Tibial artery (tissue), 4 donors: ENCODE results near the gene CD33.

Source experiments
- DNase-seq, 2 donors: peaks; one replicate each; pipeline ENCODE4 v3.0.0-alpha.2; 2019
- H3K27ac ChIP-seq, 2 donors: fragments of 200-600 bp; sonication (generic) in 1 of 2; 1 replicate in 1 of 2; 2 replicates in 1 of 2; pipeline ENCODE4 v1.5.1; 2018 to 2019; ENCODE audit warnings: mild to moderate bottlenecking in 1 of 2
- H3K27me3 ChIP-seq, 2 donors: fragments of 200-600 bp; sonication (generic) in 1 of 2; one replicate each; pipeline versions ENCODE4 v1.5.1 to v1.6.0; 2016 to 2019
- H3K36me3 ChIP-seq, 3 donors: fragments of 200-600 bp; sonication (generic) in 2 of 3; one replicate each; pipeline ENCODE4 v1.5.1; 2016 to 2019; ENCODE audit warnings: mild to moderate bottlenecking in 2 of 3
- H3K4me1 ChIP-seq, 4 donors: fragments of 200-600 bp; sonication (generic) in 2 of 4; 1 replicate in 3 of 4; 2 replicates in 1 of 4; pipeline ENCODE4 v1.5.1; 2016 to 2019
- H3K4me3 ChIP-seq, 2 donors: fragments of 200-600 bp; sonication (generic) in 1 of 2; 1 replicate in 1 of 2; 2 replicates in 1 of 2; pipeline ENCODE4 v1.5.1; 2018 to 2019; ENCODE audit warnings: mild to moderate bottlenecking in 2 of 2
- H3K9me3 ChIP-seq, 3 donors: fragments of 200-600 bp; sonication (generic) in 1 of 3; one replicate each; pipeline ENCODE4 v1.5.1; 2016 to 2019
- CTCF ChIP-seq, 2 experiments: fragments of 200-600 bp in 1 of 2; fragments of 450-650 bp in 1 of 2; IDR thresholded peaks; one replicate each; pipeline ENCODE4 v1.5.1; 2017 to 2019; ENCODE audit warnings: antibody characterized with exemption in 2 of 2, mild to moderate bottlenecking in 1 of 2, moderate library complexity in 1 of 2
- intact Hi-C: fragments of 100-400 bp; cut with DNase I; formaldehyde crosslinking; loops from one replicate; pipeline ENCODE4 v1.15.0; 2023; ENCODE audit warnings: low total_unique reads

CD33 gene

GRCh38 chr19:51242881-51243630 is 18.2 kb downstream of the CD33 start:
- Histone ChIP-seq H3K4me1 (no peaks in the 10 kb centered on the region), H3K9me3 (no peaks in the 10 kb centered on the region), H3K27ac (no peak overlapping the region), H3K4me3 (no peak overlapping the region), H3K36me3 (no peaks in the 10 kb centered on the region), H3K27me3 (no peaks in the 10 kb centered on the region)
- DNase-seq, result no peak
- no peak for TF ChIP-seq CTCF (IDR thresholded peaks at IDR 0.05)
- intact Hi-C loops, result no loop called here

- no peaks in the 10 kb centered on the region for H3K9me3 ChIP-seq
- no peaks in the 10 kb centered on the region for H3K4me1 ChIP-seq
- H3K27me3 ChIP-seq, result no peaks in the 10 kb centered on the region
- no peak overlapping the region for H3K27ac ChIP-seq
- no peak for DNase-seq
- intact Hi-C loops, result no loop called here
- H3K36me3 ChIP-seq, result no peaks in the 10 kb centered on the region
- TF ChIP-seq CTCF (IDR thresholded peaks at IDR 0.05), result no peak
- no peak overlapping the region for H3K4me3 ChIP-seq
Observed at GRCh38 chr19:51246164-51246552, 21.3 kb downstream of the CD33 start.

- Histone ChIP-seq H3K4me1 (no peaks in the 10 kb centered on the region), H3K4me3 (no peak overlapping the region), H3K27ac (no peak overlapping the region), H3K9me3 (no peaks in the 10 kb centered on the region), H3K27me3 (no peaks in the 10 kb centered on the region), H3K36me3 (no peaks in the 10 kb centered on the region)
- intact Hi-C loops, result no loop called here
- no peak for DNase-seq
- no peak for TF ChIP-seq CTCF (IDR thresholded peaks at IDR 0.05)
Observed at GRCh38 chr19:51247972-51248590, 23.2 kb downstream of the CD33 start.

GRCh38 chr19:51250786-51251467 is 26.0 kb downstream of the CD33 start, which contains the start of gene SIGLECL1:
TSS of gene SIGLECL1 (plus strand) at chr19:51251080. CDS start at chr19:51264073, 12,993 bp downstream.
- TF ChIP-seq CTCF (IDR thresholded peaks at IDR 0.05), result no peak
- no peaks in the 10 kb centered on the region for H3K36me3 ChIP-seq
- H3K27me3 ChIP-seq, result no peaks in the 10 kb centered on the region
- H3K4me3 ChIP-seq, result no peak within 1 kb of the TSS
- H3K4me1 ChIP-seq, result no peaks in the 10 kb centered on the region
- DNase-seq, result no peak
- H3K27ac ChIP-seq, result no peak within 1 kb of the TSS
- intact Hi-C loops, result no loop called here
- H3K9me3 ChIP-seq, result no peaks in the 10 kb centered on the region

GRCh38 chr19:51251468-51251820 is 26.6 kb downstream of the CD33 start:
- H3K9me3 ChIP-seq, result no peaks in the 10 kb centered on the region
- intact Hi-C loops, result no loop called here
- H3K27ac ChIP-seq, result no peak overlapping the region
- H3K4me3 ChIP-seq, result no peak overlapping the region
- H3K36me3 ChIP-seq, result no peaks in the 10 kb centered on the region
- no peak for DNase-seq
- H3K27me3 ChIP-seq, result no peaks in the 10 kb centered on the region
- H3K4me1 ChIP-seq, result no peaks in the 10 kb centered on the region
- TF ChIP-seq CTCF (IDR thresholded peaks at IDR 0.05), result no peak
